ENCODE results near the gene KCNJ3. TPM values are rescaled to one million over a fixed set of nuclear protein-coding genes. Genes with fewer than 3 reads are reported as not detected.

KCNJ3 gene
- total RNA-seq, 1 experiment from 2014 or later: not detected

DNA sequence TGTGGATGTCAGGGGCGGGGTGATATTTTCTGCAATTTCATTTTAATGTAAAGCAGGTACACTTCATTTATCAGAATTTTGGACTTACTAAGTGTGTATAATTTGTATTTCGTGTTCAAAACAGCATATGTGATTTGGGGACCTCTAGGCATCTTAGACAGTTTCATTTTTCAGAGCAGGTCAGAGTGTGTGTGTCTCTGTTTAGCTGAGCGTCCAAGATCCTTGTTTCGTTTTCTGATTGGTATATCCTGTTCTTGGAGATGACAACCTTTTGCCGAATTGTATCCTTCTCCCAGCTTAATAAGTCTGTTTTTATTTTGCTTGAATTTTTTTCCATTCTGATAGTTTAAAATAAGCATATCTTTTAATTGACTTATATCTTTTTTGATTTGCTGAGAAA, 128.3 kb downstream of the KCNJ3 start:
- Histone ChIP-seq H3K9me3 (ENCODE audit: control insufficient read depth in 1 of 2, insufficient read depth in 1 of 2, low read depth in 1 of 2, low read length in 2 of 2) (no peaks in the 10 kb centered on the region), H3K27ac (ENCODE audit: low read depth, low read length) (no peak overlapping the region), H3K9me2 (ENCODE audit: insufficient read depth) (no peaks in the 10 kb centered on the region), H3K4me2 (ENCODE audit: low read length) (no peak overlapping the region), H3K36me3 (ENCODE audit: control insufficient read depth in 1 of 2, insufficient read depth in 2 of 2, low read length in 2 of 2) (no peaks in the 10 kb centered on the region), H4K20me1 (ENCODE audit: insufficient read depth) (no peaks in the 10 kb centered on the region), H3K9ac (ENCODE audit: low read length) (no peak overlapping the region), H3K79me2 (ENCODE audit: insufficient read depth, low read length) (no peaks in the 10 kb centered on the region), H3K27me3 (ENCODE audit: insufficient read depth, low read length) (no peaks in the 10 kb centered on the region), H2AFZ (ENCODE audit: low read depth, low read length, poor library complexity, severe bottlenecking) (no peak overlapping the region), H3K4me1 (ENCODE audit: control insufficient read depth in 1 of 2, insufficient read depth in 2 of 2, low read length in 2 of 2) (no peaks in the 10 kb centered on the region), H3K4me3 (replicated peaks in 1 of 2; ENCODE audit: low read depth in 1 of 2, low read length in 2 of 2) (no peak overlapping the region)
- ChIA-PET POLR2A (no interaction called here), RAD21 (ENCODE audit: low non-redundant PET in 1 of 2, low total read pairs in 2 of 2, uncharacterized antibody in 2 of 2, unreplicated experiment in 2 of 2) (no interaction called here), CTCF (no interaction called here)
- intact Hi-C loops (cut with micrococcal nuclease): no loop called here
- ATAC-seq: no peak
- BruUV-seq (replicated peaks): no TSS peak
- TF ChIP-seq SP1 (IDR thresholded peaks at IDR 0.05; ENCODE audit: low read depth): no peak
- TF ChIP-seq CBX3 (IDR thresholded peaks at IDR 0.05; ENCODE audit: low read depth): no peak
- no peak for TF ChIP-seq EGR1 (IDR thresholded peaks at IDR 0.05; ENCODE audit: low read depth)
- TF ChIP-seq REST (IDR thresholded peaks at IDR 0.05; ENCODE audit: low read depth): no peak
- no peak for TF ChIP-seq POLR2AphosphoS5 (IDR thresholded peaks at IDR 0.05; ENCODE audit: low read depth, low read length)
- no peak for TF ChIP-seq EZH2 (IDR thresholded peaks at IDR 0.05)
- TF ChIP-seq SIN3A (IDR thresholded peaks at IDR 0.05; ENCODE audit: low read depth): no peak
- no peak for TF ChIP-seq TCF7L2 (IDR thresholded peaks at IDR 0.05; ENCODE audit: borderline replicate concordance, extremely low read depth, insufficient read depth, insufficient read length)
- no peak for TF ChIP-seq ZFX (IDR thresholded peaks at IDR 0.05)
- no peak for TF ChIP-seq EZH2phosphoT487 (IDR thresholded peaks at IDR 0.05; ENCODE audit: borderline replicate concordance)
- TF ChIP-seq MAX (IDR thresholded peaks at IDR 0.05): no peak
- no peak for TF ChIP-seq RAD21 (IDR thresholded peaks at IDR 0.05; ENCODE audit: low read depth)
- TF ChIP-seq CTCF (IDR thresholded peaks at IDR 0.05 in 2 of 3, conservative IDR thresholded peaks at IDR 0.05 in 1 of 3; ENCODE audit: borderline replicate concordance in 1 of 3, insufficient read depth in 1 of 3, low read depth in 2 of 3, low read length in 2 of 3): no peak
- no peak for TF ChIP-seq POLR2A (IDR thresholded peaks at IDR 0.05; ENCODE audit: borderline replicate concordance, extremely low read depth, insufficient read depth, insufficient read length)
- TF ChIP-seq ZNF274 (IDR thresholded peaks at IDR 0.05; ENCODE audit: low read depth, low read length): no peak
- DNase-seq (ENCODE audit: low read depth, low spot score): no peak
